ENCODE data around the gene SLC35E3. TPM values are rescaled to one million over a fixed set of nuclear protein-coding genes. Genes with fewer than 3 reads are reported as not detected.

The SLC35E3 gene
- total RNA-seq, 2 experiments from 2014 or later = 26.6 to 39.1 TPM

DNA sequence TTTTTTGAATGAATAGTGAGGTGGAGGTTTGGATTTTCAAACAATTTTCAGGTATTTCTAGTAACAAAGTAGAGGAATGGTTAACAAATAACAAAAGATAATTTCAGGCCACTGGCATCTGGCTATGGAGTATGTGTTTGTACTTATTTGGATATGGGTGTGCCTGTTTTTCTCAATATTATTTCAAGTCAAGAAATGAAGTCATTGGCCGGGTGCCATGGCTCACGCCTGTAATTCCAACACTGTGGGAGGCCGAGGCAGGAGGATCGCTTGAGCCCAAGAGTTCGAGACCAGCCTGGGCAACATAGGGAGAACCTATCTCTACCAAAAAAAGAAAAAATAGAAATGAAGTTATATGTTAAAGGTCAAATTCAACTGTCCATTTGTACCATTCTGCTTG lies 13.9 kb downstream of the SLC35E3 start:
- intact Hi-C loops (cut with micrococcal nuclease; ENCODE audit: unreplicated experiment) = no loop called here
- no peak overlapping the region for H3K4me3 ChIP-seq (ENCODE audit: low read depth, low read length, poor library complexity, severe bottlenecking)
- TF ChIP-seq, protein P1, sequence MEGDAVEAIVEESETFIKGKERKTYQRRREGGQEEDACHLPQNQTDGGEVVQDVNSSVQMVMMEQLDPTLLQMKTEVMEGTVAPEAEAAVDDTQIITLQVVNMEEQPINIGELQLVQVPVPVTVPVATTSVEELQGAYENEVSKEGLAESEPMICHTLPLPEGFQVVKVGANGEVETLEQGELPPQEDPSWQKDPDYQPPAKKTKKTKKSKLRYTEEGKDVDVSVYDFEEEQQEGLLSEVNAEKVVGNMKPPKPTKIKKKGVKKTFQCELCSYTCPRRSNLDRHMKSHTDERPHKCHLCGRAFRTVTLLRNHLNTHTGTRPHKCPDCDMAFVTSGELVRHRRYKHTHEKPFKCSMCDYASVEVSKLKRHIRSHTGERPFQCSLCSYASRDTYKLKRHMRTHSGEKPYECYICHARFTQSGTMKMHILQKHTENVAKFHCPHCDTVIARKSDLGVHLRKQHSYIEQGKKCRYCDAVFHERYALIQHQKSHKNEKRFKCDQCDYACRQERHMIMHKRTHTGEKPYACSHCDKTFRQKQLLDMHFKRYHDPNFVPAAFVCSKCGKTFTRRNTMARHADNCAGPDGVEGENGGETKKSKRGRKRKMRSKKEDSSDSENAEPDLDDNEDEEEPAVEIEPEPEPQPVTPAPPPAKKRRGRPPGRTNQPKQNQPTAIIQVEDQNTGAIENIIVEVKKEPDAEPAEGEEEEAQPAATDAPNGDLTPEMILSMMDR (conservative IDR thresholded peaks at IDR 0.05; ENCODE audit: low read length) = no peak
- TF ChIP-seq EZH2phosphoT487 (IDR thresholded peaks at IDR 0.05; ENCODE audit: borderline replicate concordance, low read depth, low read length) = no peak
- ChIA-PET CTCF (ENCODE audit: unreplicated experiment) (no interaction called here), POLR2A (no interaction called here)
- no peak overlapping the region for H3K4me2 ChIP-seq (ENCODE audit: low read length)
- H4K20me1 ChIP-seq (ENCODE audit: insufficient read depth, low read length) = no peaks in the 10 kb centered on the region
- H3K4me1 ChIP-seq (ENCODE audit: insufficient read depth, low read length, poor library complexity, severe bottlenecking) = no peaks in the 10 kb centered on the region
- H3K9me2 ChIP-seq (ENCODE audit: insufficient read depth, low read length) = no peaks in the 10 kb centered on the region
- DNase-seq (ENCODE audit: low spot score) = no peak
- no TSS peak for BruUV-seq (replicated peaks)
- no peak overlapping the region for H2AFZ ChIP-seq (ENCODE audit: low read length)
- no peaks in the 10 kb centered on the region for H3K9me3 ChIP-seq (ENCODE audit: low read length)
- 0 out of 2 replicates have a peak, but pooled peaks cover 3% of the 10 kb centered on the region for H3K79me2 ChIP-seq (ENCODE audit: insufficient read depth, low read depth, low read length)
- H3K27ac ChIP-seq (ENCODE audit: low read depth, low read length, poor library complexity, severe bottlenecking) = no peak overlapping the region
- peaks cover 97% of the 10 kb centered on the region for H3K36me3 ChIP-seq (ENCODE audit: insufficient read depth, low read length)

DNA sequence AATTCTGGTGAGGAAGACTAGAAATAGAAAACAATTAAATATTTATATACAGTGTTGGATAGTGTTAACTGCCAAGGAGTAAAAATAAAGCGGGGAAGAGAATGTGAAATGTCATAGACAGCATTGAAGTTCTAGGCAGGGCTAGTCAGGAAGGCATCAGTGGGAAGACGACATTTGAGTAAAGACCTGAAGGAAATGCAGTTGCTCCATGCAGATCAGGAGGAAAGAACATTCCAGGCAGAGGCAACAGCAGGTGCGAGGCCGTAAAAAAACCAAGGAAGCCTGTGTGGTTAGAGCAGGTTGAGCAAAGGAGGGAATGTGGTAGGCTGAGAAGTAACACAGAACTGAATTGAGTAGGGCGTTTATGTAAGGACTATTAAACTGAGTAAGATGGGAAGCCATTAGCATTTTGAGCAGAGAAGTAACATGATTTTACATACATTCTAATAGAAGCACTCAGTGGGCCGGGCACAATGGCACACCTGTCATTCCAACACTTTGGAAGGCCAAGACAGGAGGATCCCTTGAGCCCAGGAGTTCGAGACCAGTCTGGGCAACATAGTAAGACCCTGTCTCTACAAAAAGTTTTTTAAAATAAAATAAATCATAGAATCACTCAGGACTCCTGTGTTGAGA lies 14.9 kb downstream of the SLC35E3 start:
- TF ChIP-seq EZH2phosphoT487 (IDR thresholded peaks at IDR 0.05; ENCODE audit: borderline replicate concordance, low read depth, low read length) = no peak
- TF ChIP-seq, protein P1 (conservative IDR thresholded peaks at IDR 0.05; ENCODE audit: low read length) = no peak
- CTCF ChIA-PET (ENCODE audit: unreplicated experiment) = no interaction called here
- H3K27ac ChIP-seq (ENCODE audit: low read depth, low read length, poor library complexity, severe bottlenecking) = no peak overlapping the region
- H3K4me2 ChIP-seq (ENCODE audit: low read length) = no peak overlapping the region
- POLR2A ChIA-PET = no interaction called here
- no peak for DNase-seq (ENCODE audit: low spot score)
- H4K20me1 ChIP-seq (ENCODE audit: insufficient read depth, low read length) = no peaks in the 10 kb centered on the region
- H3K79me2 ChIP-seq (ENCODE audit: insufficient read depth, low read depth, low read length) = 0 out of 2 replicates have a peak, but pooled peaks cover 3% of the 10 kb centered on the region
- H3K9me2 ChIP-seq (ENCODE audit: insufficient read depth, low read length) = no peaks in the 10 kb centered on the region
- H3K4me3 ChIP-seq (ENCODE audit: low read depth, low read length, poor library complexity, severe bottlenecking) = no peak overlapping the region
- no peak overlapping the region for H2AFZ ChIP-seq (ENCODE audit: low read length)
- TSS peak; percentile 6 for BruUV-seq (replicated peaks)
- H3K4me1 ChIP-seq (ENCODE audit: insufficient read depth, low read length, poor library complexity, severe bottlenecking) = peaks cover 8% of the 10 kb centered on the region
- intact Hi-C loops (cut with micrococcal nuclease; ENCODE audit: unreplicated experiment) = no loop called here
- H3K36me3 ChIP-seq (ENCODE audit: insufficient read depth, low read length) = peaks cover 96% of the 10 kb centered on the region
- no peaks in the 10 kb centered on the region for H3K9me3 ChIP-seq (ENCODE audit: low read length)

DNA sequence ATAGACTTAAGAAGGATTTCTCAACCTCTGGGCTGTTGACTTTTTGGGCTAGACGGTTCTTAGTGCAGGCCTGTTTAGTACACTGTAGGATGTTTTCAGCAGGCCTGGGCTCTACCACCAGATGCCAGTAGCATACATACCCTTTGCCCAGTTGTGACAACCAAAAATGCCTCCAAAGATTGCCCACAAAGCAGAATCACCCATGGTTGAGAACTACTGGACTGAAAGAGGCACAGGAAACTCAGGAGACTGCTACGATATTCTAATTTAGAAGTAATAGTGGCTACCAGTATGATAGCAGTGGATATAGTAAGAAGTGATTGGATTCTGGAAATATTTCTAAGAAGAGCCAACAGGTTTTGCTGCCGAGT lies 15.5 kb downstream of the SLC35E3 start:
- Histone ChIP-seq H2AFZ (ENCODE audit: low read length) (no peak overlapping the region), H3K4me3 (ENCODE audit: low read depth, low read length, poor library complexity, severe bottlenecking) (no peak overlapping the region), H3K4me1 (ENCODE audit: insufficient read depth, low read length, poor library complexity, severe bottlenecking) (peaks cover 8% of the 10 kb centered on the region), H3K9me3 (ENCODE audit: low read length) (no peaks in the 10 kb centered on the region), H3K36me3 (ENCODE audit: insufficient read depth, low read length) (peaks cover 96% of the 10 kb centered on the region), H3K4me2 (ENCODE audit: low read length) (no peak overlapping the region), H3K79me2 (ENCODE audit: insufficient read depth, low read depth, low read length) (0 out of 2 replicates have a peak, but pooled peaks cover 3% of the 10 kb centered on the region), H3K27ac (ENCODE audit: low read depth, low read length, poor library complexity, severe bottlenecking) (no peak overlapping the region), H3K9me2 (ENCODE audit: insufficient read depth, low read length) (no peaks in the 10 kb centered on the region), H4K20me1 (ENCODE audit: insufficient read depth, low read length) (no peaks in the 10 kb centered on the region)
- no TSS peak for BruUV-seq (replicated peaks)
- ChIA-PET CTCF (ENCODE audit: unreplicated experiment) (no interaction called here), POLR2A (no interaction called here)
- TF ChIP-seq, protein P1 (conservative IDR thresholded peaks at IDR 0.05; ENCODE audit: low read length) = no peak
- TF ChIP-seq EZH2phosphoT487 (IDR thresholded peaks at IDR 0.05; ENCODE audit: borderline replicate concordance, low read depth, low read length) = no peak
- intact Hi-C loops (cut with micrococcal nuclease; ENCODE audit: unreplicated experiment) = no loop called here
- no peak for DNase-seq (ENCODE audit: low spot score)
